ENCODE results near the gene DPEP1.

The DPEP1 gene

GRCh38 chr16:89687092-89687940 is 73.9 kb downstream of the DPEP1 start:
- DNase-seq (ENCODE audit: low read depth) = no peak
